ENCODE results near the gene ENGASE.
"Not testable (repeated sequence)": the region's sequence is repeated elsewhere in the genome, so short reads cannot be mapped to it uniquely, and the experiment has no call there.

The ENGASE gene

DNA sequence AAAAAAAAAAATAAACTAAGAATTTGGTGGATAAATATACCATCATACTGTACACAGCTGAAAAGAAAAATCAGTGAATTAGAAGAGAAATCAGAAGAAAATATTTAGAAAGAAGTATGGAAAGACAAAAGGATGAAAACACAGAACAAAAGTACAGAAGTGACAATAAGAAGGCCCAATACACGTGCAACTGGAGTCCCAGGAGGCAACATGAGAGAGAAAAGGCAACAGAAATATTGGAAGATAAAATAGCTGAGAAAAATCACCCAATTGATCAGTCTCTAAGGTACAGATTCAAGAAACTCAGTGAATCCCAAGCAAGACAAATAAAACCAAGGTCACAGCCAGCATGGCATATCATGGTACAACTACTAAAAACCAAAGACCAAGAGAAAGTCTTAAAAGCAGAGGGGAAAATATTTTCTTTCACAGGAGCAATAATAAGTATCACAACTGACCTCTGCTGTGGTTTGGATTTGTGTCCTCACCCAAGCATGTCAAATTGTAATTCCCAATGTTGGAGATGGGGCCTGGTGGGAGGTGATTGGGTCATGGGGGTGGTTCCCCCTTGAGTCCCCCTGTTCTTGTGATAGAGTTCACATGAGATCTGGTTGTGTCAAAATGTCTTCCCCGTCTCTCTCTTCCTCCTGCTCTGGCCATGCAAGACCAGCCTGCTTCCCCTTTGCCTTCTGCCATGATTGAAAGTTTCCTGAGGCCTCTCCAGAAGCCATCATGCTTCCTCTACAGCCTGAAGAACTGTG is 20.2 kb upstream of the ENGASE start:
- no peak for DNase-seq

DNA sequence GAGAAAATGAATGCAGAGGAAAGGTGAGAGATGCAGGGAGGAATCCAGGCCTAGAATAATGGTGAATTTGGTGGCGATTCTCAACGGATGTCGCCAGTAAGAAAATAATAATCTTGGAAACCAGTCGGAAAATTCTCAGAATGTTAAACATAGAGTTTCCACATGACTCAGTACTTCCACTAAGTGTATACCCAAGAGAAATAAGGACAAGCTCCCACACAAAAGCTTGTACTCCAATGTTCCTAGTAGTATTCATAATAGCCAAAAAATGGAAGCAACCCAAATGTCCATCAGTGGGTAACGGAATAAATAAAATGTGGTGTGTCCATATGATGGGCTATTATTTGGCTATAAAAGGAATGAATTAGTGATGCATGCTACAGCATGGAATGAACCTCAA is 19.4 kb upstream of the ENGASE start:
- DNase-seq, result no peak

DNA sequence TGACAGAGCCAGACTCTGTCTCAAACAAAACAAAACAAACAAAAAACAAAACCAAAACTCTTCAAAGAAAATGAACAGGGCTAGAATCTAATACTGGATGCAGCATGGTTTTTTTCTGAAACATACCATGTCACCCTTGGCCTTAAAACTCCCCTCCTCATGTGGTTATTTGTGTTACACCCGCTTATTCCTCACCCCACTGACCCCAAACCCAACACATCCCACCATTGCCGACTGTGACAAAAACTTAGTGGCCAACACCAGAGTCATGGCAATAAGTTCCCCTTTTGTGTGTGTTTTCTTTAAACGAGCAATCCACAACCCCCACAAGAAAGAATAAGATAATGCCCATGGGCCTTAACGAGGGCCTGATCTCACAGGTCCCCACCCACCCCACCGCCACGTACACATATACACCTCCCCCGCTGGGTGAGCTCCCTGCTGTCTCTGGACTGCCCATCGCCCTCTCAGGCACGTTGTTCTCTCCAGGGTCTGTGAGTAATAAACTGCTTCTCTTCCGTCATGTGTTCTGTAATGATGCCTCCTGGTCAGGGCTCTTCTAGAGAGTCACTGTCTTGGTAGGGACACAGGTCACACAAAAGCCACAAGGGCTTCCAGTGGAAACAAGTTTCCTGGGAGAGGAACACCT is 16.8 kb upstream of the ENGASE start:
- no peak for DNase-seq

DNA sequence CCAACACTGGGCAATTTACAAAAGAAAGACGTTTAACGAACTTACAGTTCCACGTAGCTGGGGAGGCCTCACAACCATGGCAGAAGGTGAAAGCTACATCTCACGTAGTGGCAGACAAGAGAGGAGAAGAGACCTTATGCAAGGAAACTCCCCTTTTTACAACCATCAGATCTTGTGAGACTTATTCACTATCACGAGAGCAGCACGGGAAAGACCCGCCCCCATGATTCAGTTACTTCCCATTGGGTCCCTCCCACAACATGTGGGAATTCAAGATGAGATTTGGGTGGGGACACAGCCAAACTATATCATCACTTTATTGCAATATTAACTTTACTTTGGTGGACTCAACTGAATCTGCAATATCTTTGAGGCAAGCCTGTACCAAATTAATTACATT is 11.9 kb upstream of the ENGASE start:
- no peak for DNase-seq

DNA sequence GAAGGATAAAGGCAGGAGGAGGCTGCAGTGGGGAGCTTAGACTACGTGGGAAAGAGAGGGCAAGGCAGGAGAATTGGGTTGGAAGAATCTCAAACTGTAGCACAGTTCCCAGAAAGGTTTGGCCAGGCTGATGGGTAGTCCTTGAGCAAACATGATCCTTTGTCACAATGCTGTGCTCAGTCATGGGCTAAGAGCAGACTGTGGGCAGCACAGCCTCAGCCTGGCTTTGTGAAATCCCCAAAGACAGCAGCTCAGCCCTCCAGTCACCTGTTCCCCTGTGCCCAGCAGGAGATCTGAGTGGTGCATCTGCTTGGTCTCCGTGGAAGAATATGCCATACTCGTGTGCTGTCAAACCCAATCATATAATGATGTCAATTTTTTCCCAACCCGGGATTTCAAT is 10.6 kb upstream of the ENGASE start:
- no peak for DNase-seq

DNA sequence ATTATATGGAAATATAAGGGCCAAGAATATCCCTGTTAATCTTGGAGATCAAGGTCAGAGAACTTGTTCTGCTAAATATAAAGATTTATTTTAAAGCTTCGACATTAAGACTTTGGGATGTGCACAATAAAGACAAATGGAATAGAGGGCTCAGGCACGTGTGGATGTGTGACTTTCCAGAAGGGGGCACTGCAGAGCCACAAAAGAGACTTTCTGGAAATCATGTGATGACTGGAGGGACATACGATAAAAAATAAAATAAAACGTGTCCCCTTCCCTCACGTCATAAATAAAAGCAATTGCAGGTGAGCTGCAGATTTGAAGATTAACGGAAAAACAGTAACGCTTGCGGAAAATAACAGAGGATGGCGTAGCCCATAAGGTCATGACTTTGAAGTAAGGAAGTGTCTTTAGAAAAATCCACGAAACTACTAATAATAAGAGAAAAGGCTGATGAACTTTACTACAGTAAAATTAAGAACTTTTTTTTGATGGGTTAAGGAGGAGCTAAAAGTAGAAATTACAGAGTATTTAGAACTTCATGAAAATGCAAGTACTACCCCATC is 9.4 kb upstream of the ENGASE start:
- peak; percentile 74 for DNase-seq

DNA sequence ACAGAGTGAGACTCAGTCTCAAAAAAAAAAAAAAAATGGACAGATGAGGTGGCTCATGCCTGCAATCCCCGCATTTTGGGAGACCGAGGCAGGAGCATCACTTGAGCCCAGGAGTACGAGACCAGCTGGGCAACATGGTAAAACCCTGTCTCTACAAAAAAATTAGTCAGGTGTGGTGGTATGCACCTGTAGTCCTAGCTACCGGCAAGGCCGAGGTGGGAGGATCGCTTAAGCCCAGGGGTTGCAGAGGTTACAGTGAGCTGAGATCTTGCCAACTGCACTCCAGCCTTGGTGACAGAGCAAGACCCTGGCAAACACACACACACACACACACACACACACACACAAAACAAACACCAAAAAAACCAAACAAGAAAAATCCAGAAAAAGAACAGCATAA is 7.7 kb upstream of the ENGASE start:
- DNase-seq, result no peak

DNA sequence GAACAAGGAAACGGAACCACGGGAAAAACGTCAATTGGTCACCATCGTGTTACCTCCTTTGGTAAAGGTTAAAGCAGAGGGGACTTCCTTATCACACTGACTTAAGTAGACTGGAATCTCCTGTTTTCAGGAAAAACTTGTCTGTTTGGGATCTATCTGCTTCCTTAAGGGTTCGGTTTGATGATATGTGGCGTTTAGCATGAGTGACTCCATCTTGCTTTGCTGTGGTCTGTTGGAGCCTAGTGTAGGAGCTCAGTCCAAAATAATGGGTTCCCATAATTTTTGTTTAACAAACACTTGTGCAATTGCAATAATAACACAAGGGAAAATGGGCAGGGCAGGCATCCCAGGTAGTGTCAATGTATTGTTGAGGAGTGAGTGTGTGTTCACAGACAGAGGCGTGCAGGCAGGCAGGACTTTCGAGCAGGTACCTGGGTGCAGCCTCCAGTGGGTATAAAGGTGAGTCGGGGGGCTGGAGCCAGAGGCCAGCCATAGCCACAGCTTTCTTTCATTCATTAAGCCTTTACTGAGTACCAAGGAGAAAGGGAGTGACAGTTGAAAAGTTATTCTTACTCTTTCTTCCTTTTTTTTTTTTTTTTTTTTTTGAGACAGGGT is 4.3 kb upstream of the ENGASE start:
- DNase-seq, result no peak

DNA sequence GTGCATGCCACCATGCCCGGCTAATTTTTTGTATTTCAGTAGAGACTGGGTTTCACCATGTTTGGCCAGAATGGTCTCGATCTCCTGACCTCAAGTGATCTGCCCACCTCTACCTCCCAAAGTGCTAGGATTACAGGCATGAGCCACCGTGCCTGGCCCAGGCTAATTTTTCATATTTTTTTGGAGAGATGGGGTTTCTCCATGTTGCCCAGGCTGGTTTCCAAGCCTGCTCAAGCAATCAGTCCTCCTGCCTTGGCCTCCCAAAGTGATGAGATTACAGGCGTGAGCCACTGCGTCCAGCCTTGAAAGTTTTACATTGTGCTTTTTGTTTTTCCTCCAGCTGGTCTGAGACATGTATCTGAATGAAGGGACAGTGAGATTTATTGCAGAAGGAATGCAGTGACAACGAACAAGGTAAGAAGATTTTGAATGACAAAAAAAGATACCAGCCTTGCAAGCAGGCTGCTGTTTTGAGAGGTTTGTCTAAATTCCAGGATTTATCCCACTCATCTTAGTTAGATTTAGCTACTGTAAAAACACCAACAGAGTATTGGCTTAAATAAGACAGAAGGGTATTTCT is 3.4 kb upstream of the ENGASE start:
- DNase-seq, result no peak

DNA sequence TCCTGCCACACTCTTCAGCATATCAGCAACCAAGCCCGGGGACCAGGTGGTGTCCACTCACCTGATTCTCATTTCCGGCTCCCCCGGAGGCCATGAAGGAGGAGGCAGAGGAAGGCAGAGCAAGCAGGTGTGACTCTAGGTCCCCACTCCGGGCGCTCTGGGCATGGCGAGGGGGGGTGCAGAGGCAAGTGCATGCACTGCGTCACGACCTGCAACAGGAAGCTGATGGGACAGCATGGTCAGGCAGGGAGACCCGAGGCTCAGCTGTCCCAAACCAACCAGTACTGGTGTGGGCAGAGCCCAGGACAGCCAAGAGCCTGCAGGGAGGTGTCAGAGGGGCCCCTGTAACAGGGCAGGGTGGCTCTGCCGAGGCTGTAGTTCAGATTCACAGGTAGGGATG is 2.1 kb upstream of the ENGASE start:
- DNase-seq, result no peak

DNA sequence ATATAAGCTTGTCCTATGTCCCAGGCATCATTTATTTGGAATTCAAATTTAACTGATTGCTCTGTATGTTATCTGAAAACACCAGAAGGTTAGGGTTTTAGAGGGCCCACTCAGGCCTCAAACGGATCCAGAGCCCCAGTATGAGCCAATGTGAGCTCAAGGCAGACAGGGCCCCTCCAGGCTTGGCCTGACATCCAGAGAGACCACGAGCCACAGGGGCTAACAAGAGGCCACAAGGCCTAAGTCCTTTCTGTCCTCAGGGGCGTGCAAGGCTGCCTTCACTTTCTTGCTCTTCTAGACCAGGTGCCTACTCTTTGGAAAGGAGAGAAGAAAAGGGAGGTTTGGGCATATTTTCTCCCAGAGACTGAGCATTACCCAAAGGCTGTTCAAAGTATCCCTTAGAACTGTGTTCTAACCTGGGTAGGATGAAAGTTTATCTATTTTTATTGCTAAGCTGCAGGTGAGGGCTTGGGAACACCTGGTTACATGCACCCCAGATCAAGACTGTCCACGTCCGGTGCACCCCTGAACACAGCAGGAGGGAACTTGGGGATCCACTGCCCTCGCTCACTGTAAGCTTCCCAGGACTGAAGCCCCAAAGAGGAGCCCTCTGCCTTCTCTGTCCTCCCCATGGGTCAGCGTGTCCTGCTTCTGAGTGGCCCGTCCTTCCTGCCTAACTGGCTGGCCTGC is 1.5 kb upstream of the ENGASE start:
- DNase-seq, result no peak

DNA sequence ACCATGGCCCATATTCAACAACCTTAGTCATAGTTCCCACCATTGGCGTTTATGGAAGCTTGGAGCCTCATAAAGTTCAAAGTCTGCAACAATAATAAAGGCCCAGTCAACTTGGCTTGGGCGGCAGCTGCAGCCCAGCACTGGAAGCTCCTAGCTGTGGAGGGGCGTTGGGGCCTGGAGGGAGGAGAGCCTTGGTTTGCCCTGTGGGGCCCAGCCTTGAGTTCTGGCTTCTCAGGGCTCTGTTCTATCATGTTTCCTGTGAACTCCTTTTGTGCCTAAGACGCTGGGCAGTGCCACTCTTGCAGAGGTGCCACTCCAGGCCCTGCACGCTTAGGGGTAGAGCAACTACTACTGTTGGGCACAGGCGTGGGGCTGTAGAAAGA is 927 bp upstream of the ENGASE start:
- DNase-seq, result no peak

DNA sequence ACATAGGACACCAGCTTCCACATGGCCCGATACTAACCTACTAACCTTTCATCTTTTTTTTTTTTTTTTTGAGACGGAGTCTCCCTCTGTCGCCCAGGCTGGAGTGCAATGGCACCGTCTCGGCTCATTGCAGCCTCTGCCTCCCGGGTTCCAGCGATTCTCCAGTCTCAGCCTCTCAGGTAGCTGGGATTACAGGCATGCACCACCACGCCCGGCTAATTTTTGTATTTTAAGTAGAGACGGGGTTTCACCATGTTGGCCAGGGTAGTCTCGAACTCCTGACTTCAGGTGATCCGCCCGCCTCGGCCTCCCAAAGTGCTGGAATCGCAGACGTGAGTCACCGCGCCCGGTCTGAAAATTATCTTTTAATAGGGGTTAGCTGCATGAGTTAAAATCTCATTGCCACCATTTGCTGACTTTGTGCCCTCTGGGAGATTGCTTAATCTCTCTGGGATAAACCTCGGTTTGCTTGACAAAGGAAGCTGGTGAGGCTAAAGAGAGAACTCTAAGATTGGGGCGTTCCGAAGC is 439 bp upstream of the ENGASE start:
- not testable (repeated sequence) for DNase-seq

DNA sequence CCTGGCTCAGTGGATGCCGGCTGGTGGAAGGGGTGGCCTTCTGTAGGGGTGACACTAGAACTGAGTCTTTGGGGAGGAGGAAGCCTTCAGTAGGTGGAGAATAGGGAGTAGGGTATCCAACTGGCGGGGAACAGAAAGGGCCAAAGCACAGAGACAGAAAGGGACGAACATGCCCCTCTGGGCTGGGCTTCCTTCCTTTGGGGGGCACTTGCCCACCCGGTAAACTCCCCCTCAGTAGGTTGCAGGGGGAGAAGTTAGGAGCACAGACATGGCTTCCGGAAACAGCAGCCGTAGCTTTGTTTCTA is 774 bp downstream of the ENGASE start:
- DNase-seq, result peak; percentile 31

DNA sequence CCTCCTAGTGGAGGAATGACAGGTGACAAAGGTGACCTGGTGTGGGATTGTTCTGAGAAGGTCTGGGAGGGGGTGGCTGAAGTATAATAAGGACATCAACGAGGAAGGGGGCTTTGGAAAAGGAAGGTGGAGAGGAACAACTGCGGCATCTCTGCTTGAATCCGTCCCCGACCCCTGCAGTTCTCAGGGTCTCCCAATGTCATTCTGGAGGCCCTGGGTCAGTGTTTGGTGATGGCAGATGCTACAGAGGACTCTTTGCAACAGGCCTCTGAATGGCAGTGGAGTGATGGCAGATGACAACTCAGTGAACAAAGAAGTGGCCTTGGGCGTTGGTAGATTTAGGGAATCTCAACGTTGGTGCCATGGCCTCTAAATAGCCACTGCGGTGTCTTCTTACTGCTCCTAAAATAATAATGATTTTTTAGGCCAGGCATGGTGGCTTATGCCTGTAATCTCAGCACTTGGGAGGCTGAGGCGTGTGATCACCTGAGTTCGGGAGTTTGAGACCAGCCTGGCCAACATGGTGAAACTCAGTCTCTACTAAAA is 1.3 kb downstream of the ENGASE start:
- no peak for DNase-seq

DNA sequence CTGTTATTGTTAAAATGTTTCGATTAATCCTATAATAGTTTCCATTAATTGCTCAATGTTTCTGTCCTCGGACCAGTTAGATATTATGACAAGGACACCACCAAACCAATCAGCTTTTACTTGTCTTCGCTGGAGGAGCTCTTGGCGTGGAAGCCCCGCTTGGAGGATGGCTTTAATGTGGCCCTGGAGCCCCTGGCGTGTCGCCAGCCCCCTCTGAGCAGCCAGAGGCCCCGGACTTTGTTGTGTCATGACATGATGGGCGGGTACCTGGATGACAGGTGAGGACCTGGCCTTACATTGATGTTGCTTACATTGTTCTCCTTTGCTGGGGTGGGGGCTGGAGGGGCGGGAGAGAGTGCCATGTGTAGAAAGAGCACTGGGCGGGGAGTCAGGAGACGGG is 3.0 kb downstream of the ENGASE start:
- DNase-seq, result no peak

DNA sequence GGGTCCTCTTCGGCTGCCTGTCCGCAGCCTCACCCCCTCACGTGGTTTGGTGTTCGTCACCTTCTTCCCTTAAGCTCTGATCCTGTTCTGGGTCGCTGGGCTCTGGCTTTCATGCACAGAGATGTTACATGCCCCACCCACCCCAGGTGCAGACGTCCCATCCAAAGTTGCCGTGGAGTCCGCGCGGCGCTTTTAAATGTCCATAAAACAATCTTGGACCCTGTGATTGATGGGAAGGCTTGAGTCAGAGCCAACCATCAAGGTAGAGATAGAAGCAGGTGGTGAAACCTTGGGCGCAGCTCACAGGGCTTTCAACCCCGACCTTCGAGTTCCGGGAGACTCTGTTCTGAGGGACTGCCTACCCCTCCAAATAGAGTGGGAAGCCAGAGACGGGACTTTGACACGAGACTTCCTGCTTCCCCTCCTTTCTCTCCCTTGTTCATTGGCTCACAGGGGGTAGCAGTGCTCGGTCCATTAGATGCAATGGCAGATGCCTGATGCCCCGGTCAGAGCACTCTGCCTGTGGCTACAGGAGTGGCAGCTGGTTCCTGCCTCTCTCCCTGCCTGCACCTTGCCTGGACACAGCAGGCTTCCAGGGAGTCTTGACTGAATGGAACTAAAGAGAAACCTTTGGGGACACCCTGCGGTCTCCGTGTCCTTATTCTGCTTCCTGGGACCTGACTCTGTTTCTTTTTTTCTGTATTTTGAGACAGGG is 4.0 kb downstream of the ENGASE start:
- DNase-seq, result no peak

DNA sequence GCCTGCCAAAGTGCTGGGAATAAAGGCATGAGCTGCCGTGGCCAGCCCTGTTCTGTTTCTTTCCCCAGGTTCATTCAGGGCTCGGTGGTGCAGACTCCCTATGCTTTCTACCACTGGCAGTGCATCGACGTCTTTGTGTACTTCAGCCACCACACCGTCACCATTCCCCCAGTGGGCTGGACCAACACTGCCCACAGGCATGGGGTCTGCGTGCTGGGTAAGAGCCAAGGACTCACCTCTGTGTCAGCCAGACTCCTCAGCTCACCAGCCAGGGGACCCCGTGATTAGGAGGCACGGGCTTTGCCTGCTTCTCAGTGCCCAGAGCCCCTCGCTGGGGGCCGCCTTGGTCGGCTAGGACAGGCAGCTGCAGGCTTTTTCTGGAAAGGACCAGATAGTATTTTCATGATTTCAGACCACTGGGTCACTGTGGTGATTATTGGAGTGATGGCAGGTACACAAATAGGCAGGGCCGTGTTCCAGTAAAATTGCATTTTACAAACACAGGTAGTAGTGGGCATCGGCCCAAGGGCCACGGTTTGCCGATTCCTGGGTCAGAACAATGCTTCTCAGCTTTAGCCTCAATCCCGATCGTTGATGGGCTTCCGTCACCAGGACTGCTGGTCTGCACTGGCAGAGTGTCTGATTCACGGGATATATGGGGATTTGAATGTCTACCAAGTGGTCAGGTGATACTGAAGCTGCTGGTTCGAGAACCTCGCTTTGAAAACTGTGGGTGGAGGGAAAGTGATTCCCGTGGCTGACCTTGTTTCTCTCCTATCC is 5.0 kb downstream of the ENGASE start:
- no peak for DNase-seq

DNA sequence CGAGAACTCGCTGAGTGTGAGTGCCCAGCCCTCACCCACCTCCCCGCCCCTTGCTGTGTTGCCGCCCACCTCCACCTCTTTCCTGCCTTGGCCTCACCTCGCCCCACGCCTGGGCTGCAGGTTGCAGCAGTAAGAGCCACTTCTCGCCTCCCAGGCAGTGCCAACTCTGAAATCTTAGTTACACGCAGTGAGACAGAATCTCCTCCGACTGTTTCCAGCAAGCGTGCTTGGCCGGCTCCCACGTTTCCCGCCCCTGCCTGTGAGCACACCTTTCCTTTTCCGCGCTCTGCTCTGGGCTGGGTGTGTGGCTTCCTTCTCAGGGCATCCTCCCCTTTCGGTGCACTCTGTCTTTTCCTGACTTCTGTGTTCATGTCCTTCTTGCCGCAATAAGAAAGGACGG is 5.7 kb downstream of the ENGASE start:
- no peak for DNase-seq

DNA sequence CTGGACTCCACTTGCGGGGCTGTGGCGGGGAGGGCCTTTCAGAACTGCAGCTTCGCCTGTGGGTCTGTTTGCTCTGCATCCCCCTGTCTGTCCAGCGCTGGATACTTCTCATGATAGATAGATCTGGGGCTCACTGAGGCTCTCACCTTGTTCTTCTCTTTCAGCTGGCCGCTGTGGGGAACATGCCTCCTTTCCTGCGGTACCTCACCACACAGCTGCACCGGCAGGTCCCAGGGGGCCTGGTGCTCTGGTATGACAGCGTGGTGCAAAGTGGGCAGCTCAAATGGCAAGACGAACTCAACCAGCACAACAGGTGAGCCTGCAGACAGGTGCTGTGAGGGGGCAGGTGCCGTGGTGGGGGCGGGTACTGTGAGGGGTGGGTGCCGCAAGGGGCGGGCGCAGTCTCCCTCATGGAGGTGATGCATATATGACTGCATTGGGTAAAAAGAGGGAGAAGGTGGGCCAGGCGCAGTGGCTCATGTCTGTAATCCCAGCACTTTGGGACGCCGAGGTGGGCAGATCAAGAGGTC is 6.2 kb downstream of the ENGASE start:
- no peak for DNase-seq
